GM21447 (cell line): ENCODE measurements around the gene EHBP1L1.
A peak's percentile ranks its signal among the peaks of the same experiment; 100 is the strongest.

Experiments
- ATAC-seq: cut with Tn5 transposase; IDR thresholded peaks from one replicate; pipeline ENCODE4 v1.9.1; 2021; ENCODE audit not compliant: unreplicated experiment

EHBP1L1 gene

GRCh38 chr11:65546217-65546958 lies 29.5 kb upstream of the EHBP1L1 start:
- peak; percentile 68 for ATAC-seq

DNA sequence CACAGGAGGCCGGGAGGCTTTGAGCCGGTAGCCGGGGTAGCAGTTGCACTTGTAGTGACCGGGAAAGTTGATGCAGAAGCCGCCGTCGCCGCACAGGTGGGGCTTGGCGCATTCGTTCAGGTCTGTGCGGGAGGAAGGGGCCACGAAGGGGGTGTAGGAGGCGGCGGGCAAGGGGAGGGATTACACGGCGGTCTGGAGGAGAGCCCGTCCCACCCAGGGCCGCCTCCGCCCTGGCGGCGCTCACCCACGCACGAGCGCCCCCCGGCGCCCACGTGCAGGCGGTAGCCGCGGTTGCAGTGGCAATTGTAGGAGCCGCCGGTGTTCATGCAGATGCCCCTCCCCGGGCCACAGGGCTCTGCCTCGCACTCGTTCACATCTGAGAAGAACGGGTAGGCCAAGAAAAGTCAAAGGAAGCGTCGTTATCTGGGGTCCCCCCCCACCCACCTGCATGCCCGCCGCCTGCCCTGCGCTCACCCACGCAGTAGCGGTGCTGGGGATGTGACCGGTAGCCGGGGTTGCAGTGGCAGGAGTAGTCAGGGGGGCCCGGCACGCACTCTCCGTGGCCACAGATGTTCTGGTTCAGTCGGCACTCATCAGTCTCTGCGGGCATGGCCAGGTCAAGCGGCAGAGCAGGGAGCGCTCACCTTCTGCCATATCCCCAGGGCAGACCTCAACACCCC lies 28.3 kb upstream of the EHBP1L1 start:
- ATAC-seq, result no peak

DNA sequence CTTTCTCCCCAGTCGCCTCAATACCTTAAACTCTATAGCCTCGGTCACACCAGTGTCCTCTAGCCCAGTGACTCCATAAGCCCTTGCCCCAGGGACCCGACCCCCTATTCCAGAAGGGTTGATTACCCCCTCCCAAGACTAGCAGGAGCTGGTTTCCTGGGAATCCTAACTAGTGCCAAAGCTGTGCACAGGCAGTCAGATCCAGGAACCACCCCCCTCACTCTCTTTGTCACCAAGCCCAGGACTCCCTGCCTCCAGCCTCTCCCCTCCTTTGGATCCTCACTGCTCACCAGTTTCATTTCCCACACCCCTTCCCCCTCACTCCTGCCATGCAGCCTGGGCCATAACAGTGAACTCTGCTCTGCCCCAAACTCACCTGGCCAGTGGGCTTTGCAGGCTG lies 27.5 kb upstream of the EHBP1L1 start:
- no peak for ATAC-seq

GRCh38 chr11:65549096-65549495 lies 26.8 kb upstream of the EHBP1L1 start:
- ATAC-seq, result no peak

DNA sequence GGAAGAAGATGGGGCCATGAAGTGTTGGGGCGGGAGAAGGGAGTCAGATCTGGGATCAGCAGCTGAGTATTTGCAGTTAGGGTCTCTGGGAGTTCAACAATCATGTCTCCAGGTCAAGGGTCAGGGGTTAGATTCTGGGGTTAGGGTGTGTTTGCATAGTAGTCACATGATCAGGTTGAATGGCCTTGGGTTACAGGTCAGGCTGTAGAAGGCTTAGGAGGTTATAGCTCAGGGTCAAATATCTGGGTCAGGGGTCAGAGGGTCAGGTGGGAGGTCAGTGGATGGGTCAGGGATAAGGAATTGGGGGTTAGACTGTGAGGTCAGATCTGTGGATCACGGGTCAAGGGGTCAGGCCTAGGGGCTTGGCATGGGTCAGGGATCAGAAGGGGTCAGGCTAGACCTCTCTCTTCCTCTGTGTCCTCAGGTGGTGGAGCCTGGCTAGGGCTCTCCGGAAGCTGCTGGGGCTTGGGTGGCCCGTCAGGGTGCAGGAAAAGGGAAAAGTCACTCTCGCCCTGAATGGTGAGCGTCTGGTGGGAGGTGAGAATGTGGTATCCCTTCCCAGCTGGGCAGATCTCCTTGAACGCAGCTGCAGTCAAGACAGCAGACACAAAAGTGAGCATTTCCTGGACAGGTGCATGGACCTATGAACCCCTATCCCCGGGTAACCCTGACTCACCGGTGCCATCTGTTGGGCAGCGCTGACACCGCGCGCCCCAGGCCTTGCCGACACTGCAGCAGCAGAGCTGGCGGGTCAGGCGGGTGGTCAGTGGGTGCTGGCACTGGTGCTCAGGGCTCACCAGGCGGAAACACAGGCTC lies 24.1 kb upstream of the EHBP1L1 start:
- ATAC-seq, result peak; percentile 71

- ATAC-seq, result no peak
These were observed 23.4 kb upstream of the EHBP1L1 start for GRCh38 chr11:65552388-65552951.

GRCh38 chr11:65553301-65554001 lies 22.4 kb upstream of the EHBP1L1 start:
- ATAC-seq, result no peak

- ATAC-seq, result no peak
These were observed 21.6 kb upstream of the EHBP1L1 start for GRCh38 chr11:65554057-65554818.

- no peak for ATAC-seq
These were observed 20.9 kb upstream of the EHBP1L1 start for GRCh38 chr11:65554842-65555430.

DNA sequence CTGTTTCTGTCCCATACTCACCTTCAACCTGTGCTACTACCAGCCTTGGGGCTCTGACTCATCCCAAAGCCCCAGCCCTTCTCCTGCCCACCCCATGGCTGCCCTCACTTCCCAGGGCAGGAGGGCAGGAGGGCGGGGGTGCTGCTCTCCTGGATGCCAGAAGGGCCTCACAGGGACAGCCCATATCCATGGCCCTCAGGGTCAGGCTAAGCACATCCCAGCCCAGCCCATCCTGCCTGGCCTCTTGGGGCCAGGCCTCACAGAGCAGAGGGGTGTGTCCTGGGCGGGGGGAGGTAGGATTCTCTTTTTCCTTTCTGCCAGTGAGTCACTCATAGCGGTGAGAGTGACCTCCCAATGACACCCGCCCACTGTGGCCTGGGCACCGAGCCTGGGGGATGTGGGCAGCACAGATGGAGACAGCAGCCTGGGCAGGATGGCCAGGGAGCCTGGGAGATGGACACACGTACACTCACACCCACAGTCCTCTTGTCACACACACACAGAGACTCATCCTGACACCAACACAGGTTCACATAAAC lies 20.1 kb upstream of the EHBP1L1 start:
- ATAC-seq, result no peak

- ATAC-seq, result no peak
These were observed 19.2 kb upstream of the EHBP1L1 start for GRCh38 chr11:65556470-65557279.

DNA sequence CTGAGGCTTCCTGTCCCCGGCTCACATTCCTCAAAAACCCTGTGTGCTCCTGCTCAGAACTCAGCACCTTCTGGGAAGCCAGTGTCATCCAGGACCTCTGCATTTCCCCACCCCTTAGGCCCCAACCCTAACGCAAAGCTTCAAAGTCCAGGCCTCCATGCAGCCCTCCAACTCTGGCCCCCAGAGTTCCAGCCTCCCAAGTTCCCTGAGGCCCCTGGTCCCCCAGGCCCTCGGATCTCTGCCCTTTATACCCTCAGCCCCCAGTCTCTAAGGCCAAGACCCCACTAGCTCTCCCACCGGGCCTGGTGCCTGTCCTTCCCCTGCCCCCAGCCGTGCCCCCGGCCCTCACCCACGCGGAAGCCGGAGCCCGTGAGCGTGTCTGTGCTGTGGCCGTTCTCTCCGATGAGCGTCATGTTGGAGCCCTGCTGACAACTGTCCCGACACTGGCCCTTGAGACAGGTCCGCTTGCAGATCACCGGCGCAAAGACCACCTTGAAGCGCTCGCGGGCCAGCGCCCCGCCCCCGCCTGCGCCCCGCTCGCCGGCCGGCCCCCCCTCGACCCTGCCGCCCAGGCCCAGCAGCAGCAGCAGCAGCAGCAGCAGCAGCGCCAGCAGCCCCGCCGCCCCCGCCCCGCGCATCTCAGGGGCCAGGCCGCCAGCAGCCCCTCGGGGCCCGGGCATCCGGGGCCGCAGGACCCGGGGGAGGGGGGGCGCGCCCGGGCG lies 18.4 kb upstream of the EHBP1L1 start:
- no peak for ATAC-seq

GRCh38 chr11:65558002-65558929 lies 17.6 kb upstream of the EHBP1L1 start, which contains the start of gene LTBP3:
Gene LTBP3, minus strand, starts transcription at chr11:65558359. Its CDS starts 400 bp downstream, at chr11:65557959.
- ATAC-seq, result no peak

DNA sequence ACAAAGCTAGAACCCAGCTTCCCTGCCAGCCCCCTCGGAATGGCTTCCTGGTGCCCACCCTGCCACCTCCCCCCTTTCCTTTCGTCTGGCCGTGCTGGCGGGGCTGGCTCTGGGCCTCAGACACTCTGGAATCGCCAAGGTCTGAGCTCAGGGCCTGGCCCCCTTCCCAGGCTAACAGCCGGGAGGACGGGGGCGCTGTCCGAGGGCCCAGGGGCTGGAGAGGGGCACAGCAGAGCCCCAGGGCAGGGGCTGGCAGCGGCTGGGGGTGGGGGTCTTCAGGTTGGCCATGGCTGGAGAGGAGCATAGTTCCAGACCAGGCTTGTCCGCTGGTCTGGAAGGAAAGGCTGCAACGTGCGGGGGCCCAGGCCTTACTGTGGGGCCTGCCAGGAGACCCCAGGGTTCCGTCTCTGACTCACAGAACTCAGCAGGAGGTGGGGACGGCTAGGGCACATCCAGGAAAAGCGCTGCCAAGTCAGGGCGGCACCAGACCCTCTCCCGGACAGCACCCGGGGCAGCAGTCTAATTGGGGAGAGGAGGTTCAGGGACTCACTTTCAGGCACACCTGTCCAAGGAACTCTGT lies 16.8 kb upstream of the EHBP1L1 start:
- ATAC-seq, result no peak

- no peak for ATAC-seq
These were observed 16.3 kb upstream of the EHBP1L1 start for GRCh38 chr11:65559535-65559934.

DNA sequence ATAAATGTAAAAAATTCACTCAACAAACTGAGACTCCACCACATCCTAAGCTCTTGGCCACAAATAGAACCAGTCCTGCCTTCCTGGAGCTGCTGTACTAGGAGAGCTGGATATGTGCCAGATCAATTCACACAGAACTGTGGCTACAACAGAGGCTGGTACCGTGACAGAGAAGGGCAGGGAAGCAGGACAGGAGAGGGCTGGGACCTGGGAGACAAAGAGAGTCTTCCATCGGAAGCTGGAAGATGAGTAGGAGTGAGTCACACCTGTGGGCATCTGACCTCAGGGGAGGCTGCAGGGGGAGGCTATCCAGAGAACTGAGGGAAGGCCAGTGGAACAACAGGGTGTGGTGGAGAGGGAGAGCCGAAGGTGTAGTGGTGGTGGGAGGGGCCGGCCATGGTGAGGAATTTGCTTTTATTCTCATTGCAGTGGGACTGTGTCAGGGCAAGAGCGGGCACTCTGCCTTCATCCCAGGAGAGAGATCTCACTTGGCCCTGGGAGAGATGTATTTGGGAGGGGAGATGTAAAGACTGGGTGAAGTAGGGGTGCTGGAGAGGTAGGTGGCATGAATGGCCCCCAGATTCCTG lies 15.8 kb upstream of the EHBP1L1 start:
- ATAC-seq, result no peak
